EH (cell line): ENCODE data around the gene RAP2C.

Experiments used
- DNase-seq: peaks from one replicate; pipeline ENCODE4 v3.0.0-alpha.2; 2015; ENCODE audit warnings: low read depth

Gene RAP2C

GRCh38 chrX:132219343-132219768, at the start of gene RAP2C:
RAP2C (minus strand) TSS chrX:132219447; CDS start chrX:132217268, 2,179 bp downstream.
- DNase-seq: peak; percentile 71

- DNase-seq: no peak
Measured at GRCh38 chrX:132267392-132267791, 48.1 kb upstream of the RAP2C start.

GRCh38 chrX:132266583-132267355, 47.5 kb upstream of the RAP2C start:
- no peak for DNase-seq

- no peak for DNase-seq
Measured at GRCh38 chrX:132263127-132263526, 43.9 kb upstream of the RAP2C start.

- peak; percentile 0 for DNase-seq
Measured at GRCh38 chrX:132258509-132258908, 39.3 kb upstream of the RAP2C start.

- peak; percentile 15 for DNase-seq
Measured at GRCh38 chrX:132257116-132257515, 37.9 kb upstream of the RAP2C start.

GRCh38 chrX:132236121-132236520, 16.9 kb upstream of the RAP2C start:
- no peak for DNase-seq

- DNase-seq: no peak
Measured at GRCh38 chrX:132235488-132235887, 16.2 kb upstream of the RAP2C start.

GRCh38 chrX:132231587-132231986, 12.3 kb upstream of the RAP2C start:
- no peak for DNase-seq

- DNase-seq: peak; percentile 17
Measured at GRCh38 chrX:132227383-132228112, 8.3 kb upstream of the RAP2C start.

GRCh38 chrX:132226169-132226568, 6.9 kb upstream of the RAP2C start:
- no peak for DNase-seq

GRCh38 chrX:132218100-132218812, 991 bp downstream of the RAP2C start:
- peak; percentile 86 for DNase-seq

GRCh38 chrX:132217203-132218073, 1.8 kb downstream of the RAP2C start:
- peak; percentile 79 for DNase-seq

- peak; percentile 43 for DNase-seq
Measured at GRCh38 chrX:132216806-132217202, 2.4 kb downstream of the RAP2C start.

- no peak for DNase-seq
Measured at GRCh38 chrX:132216283-132216682, 3.0 kb downstream of the RAP2C start.

- no peak for DNase-seq
Measured at GRCh38 chrX:132214518-132214917, 4.7 kb downstream of the RAP2C start.

GRCh38 chrX:132209527-132209926, 9.7 kb downstream of the RAP2C start:
- peak; percentile 52 for DNase-seq

GRCh38 chrX:132208422-132208821, 10.8 kb downstream of the RAP2C start:
- no peak for DNase-seq

GRCh38 chrX:132207996-132208395, 11.3 kb downstream of the RAP2C start:
- DNase-seq: no peak

- DNase-seq: no peak
Measured at GRCh38 chrX:132206259-132206658, 13.0 kb downstream of the RAP2C start.

- no peak for DNase-seq
Measured at GRCh38 chrX:132204629-132205028, 14.6 kb downstream of the RAP2C start.

- no peak for DNase-seq
Measured at GRCh38 chrX:132200976-132201375, 18.3 kb downstream of the RAP2C start.
